GM12878 (cell line): ENCODE results near the gene PITX1. TPM values are rescaled to one million over a fixed set of nuclear protein-coding genes. Genes with fewer than 3 reads are reported as not detected.

Experiments used
- ATAC-seq: fragments of 200-7000 bp; cut with Tn5 transposase; 3 replicates; pipeline ENCODE4 v1.9.1; 2020; ENCODE audit warnings: mild to moderate bottlenecking, moderate library complexity
- BruUV-seq: library from RNA; stranded (reverse); fragments of 400-500 nt; replicated peaks from 2 replicates; lab custom pipeline; 2021; lab: Mats Ljungman, UMichigan
- CTCF ChIA-PET: fragments of 300-600 bp; sonication (Branson Sonifier 250); formaldehyde crosslinking; extraction: SDS; loops from one replicate; lab custom pipeline; 2021; ENCODE audit warnings: inconsistent platforms; lab: Yijun Ruan, JAX
- POLR2A ChIA-PET: fragments of 350-600 bp; formaldehyde crosslinking; extraction: SDS; loops from one replicate; lab custom pipeline; 2021; ENCODE audit warnings: inconsistent platforms; lab: Charles Lee
- RAD21 ChIA-PET: fragments of 300-600 bp; sonication (Branson Sonifier 250); formaldehyde crosslinking; loops from one replicate; lab custom pipeline; 2023; ENCODE audit warnings: antibody characterized with exemption; ENCODE audit not compliant: unreplicated experiment; lab: Charles Lee
- SMC1A ChIA-PET: fragments of 300-600 bp; sonication (Branson Sonifier 250); formaldehyde crosslinking; loops from one replicate; lab custom pipeline; 2023; ENCODE audit not compliant: unreplicated experiment, uncharacterized antibody; lab: Charles Lee
- DNase-seq: peaks from one replicate; pipeline ENCODE4 v3.0.0-alpha.2; 2011; ENCODE audit warnings: low read depth, low spot score
- FAIRE-seq: peaks from 3 replicates; lab custom pipeline; 2011; peaks lifted over from hg19 to GRCh38; lab: Jason Lieb, UNC
- H2AFZ ChIP-seq: 2 replicates; pipeline ENCODE4 v1.6.0; 2011; ENCODE audit warnings: low read depth, low read length, control low read depth; ENCODE audit not compliant: control insufficient read depth
- H3K27ac ChIP-seq: 2 replicates; pipeline ENCODE4 v1.5.1; 2011; ENCODE audit warnings: control low read depth; ENCODE audit not compliant: control insufficient read depth, insufficient read depth
- H3K27me3 ChIP-seq, 2 experiments: replicated peaks in 1 of 2; 2 replicates each; pipeline versions ENCODE4 v1.6.0 to v1.6.1; 2011; ENCODE audit warnings: low read length in 1 of 2; ENCODE audit not compliant: control insufficient read depth in 2 of 2, insufficient read depth in 2 of 2
- H3K36me3 ChIP-seq, 2 experiments: 2 replicates each; pipeline ENCODE4 v1.5.1; 2011; ENCODE audit warnings: low read length in 1 of 2; ENCODE audit not compliant: control insufficient read depth in 2 of 2, insufficient read depth in 2 of 2
- H3K4me1 ChIP-seq: 2 replicates; pipeline ENCODE4 v1.6.1; 2011; ENCODE audit warnings: mild to moderate bottlenecking, low read length, moderate library complexity, mixed read lengths; ENCODE audit not compliant: control insufficient read depth, insufficient read depth
- H3K4me2 ChIP-seq: 2 replicates; pipeline ENCODE4 v1.6.0; 2011; ENCODE audit warnings: control low read depth; ENCODE audit not compliant: control insufficient read depth, insufficient read depth
- H3K4me3 ChIP-seq: fragments of 200-600 bp; sonication (generic); 2 replicates; pipeline ENCODE4 v1.5.1; 2016
- H3K79me2 ChIP-seq: 2 replicates; pipeline ENCODE4 v1.6.0; 2011; ENCODE audit warnings: low read length; ENCODE audit not compliant: control insufficient read depth, insufficient read depth
- H3K9ac ChIP-seq: 2 replicates; pipeline ENCODE4 v1.8.0; 2011; ENCODE audit warnings: low read length, control low read depth, mixed read lengths; ENCODE audit not compliant: control insufficient read depth, insufficient read depth
- H3K9me3 ChIP-seq: replicated peaks from 3 replicates; pipeline ENCODE4 v1.5.1; 2011; ENCODE audit warnings: mild to moderate bottlenecking, low read length; ENCODE audit not compliant: control insufficient read depth, insufficient read depth
- H4K20me1 ChIP-seq: 2 replicates; pipeline ENCODE4 v1.6.0; 2011; ENCODE audit not compliant: control insufficient read depth, insufficient read depth
- BCL11A ChIP-seq: IDR thresholded peaks from 2 replicates; pipeline ENCODE4 v1.6.1; 2011; ENCODE audit warnings: low read depth, low read length
- CREM ChIP-seq: IDR thresholded peaks from 2 replicates; pipeline ENCODE4 v1.6.1; 2014; ENCODE audit warnings: antibody characterized with exemption, low read depth
- MTA3 ChIP-seq: IDR thresholded peaks from 2 replicates; pipeline ENCODE4 v1.6.1; 2012; ENCODE audit warnings: low read length, inconsistent platforms, borderline replicate concordance
- POLR2AphosphoS2 ChIP-seq: IDR thresholded peaks from 2 replicates; pipeline ENCODE4 v1.6.1; 2011; ENCODE audit warnings: low read depth, mild to moderate bottlenecking, low read length, improper control_type of control experiment, moderate library complexity
- RAD51 ChIP-seq: fragments of 450-650 bp; IDR thresholded peaks from 2 replicates; pipeline ENCODE4 v1.6.1; 2016; ENCODE audit warnings: moderate library complexity, mild to moderate bottlenecking, inconsistent platforms
- RFX5 ChIP-seq: IDR thresholded peaks from 2 replicates; pipeline ENCODE4 v1.6.1; 2011; ENCODE audit warnings: low read depth, low read length, improper control_type of control experiment
- WGBS: methylation state at CpG from one replicate; pipeline ENCODE4 v1.1.6; 2016; ENCODE audit warnings: low lambda C conversion rate; ENCODE audit not compliant: insufficient replicate concordance, insufficient coverage; ENCODE audit errors: missing lambda C conversion rate; 5-methylcytosine and 5-hydroxymethylcytosine counted together
- in situ Hi-C: fragments of 300-500 bp; cut with MboI; formaldehyde crosslinking; loops from 9 replicates; pipeline ENCODE4 v1.14.3; 2018; ENCODE audit warnings: mixed read lengths
- intact Hi-C: fragments of 100-400 bp; cut with micrococcal nuclease; formaldehyde crosslinking; loops from one replicate; pipeline ENCODE4 v1.14.2; 2022; ENCODE audit not compliant: unreplicated experiment
- polyA plus RNA-seq, 11 experiments: library from polyadenylated mRNA; depleted of rRNA in 4 of 11; unstranded in 6 of 11; stranded (reverse) in 5 of 11; fragments of >200 nt; fragmentation: Nextera tagmentation in 4 of 11; fragmentation: Illumina TruSeq in 1 of 11; extraction: Ambion mirVana in 4 of 11; extraction: Trizol in 1 of 11; gene quantifications; 1 replicate in 1 of 11; 2 replicates in 10 of 11; pipeline versions ENCODE4 v1.2.1 to v1.2.3, GENCODE V29; 2011 to 2016; ENCODE audit warnings: inconsistent platforms in 2 of 11, missing spikeins in 2 of 11, low read depth in 1 of 11
- total RNA-seq, 4 experiments: library from RNA; depleted of rRNA in 3 of 4; stranded (reverse); fragments of >200 nt in 3 of 4; fragmentation: Illumina TruSeq in 1 of 4; extraction: Trizol in 1 of 4; gene quantifications; 2 replicates each; pipeline versions ENCODE4 v1.2.1 to v1.2.3, GENCODE V29; 2013 to 2021
- TF ChIP-seq, protein P1 (sequence below): fragments of 450-650 bp; formaldehyde crosslinking; IDR thresholded peaks from 2 replicates; pipeline ENCODE4 v1.4.0; 2022; ENCODE audit warnings: mild to moderate bottlenecking, moderate library complexity
- TF ChIP-seq, protein P2 (sequence below): IDR thresholded peaks from 2 replicates; pipeline ENCODE4 v1.6.1; 2012; ENCODE audit warnings: low read length, inconsistent platforms

The PITX1 gene
- total and polyA plus RNA-seq, 10 of the 15 experiments (the other 5 are each of a cell fraction or from before 2014, with no cell fraction given): 0.16 to 1.1 (median 0.68) TPM; not detected in 5

DNA sequence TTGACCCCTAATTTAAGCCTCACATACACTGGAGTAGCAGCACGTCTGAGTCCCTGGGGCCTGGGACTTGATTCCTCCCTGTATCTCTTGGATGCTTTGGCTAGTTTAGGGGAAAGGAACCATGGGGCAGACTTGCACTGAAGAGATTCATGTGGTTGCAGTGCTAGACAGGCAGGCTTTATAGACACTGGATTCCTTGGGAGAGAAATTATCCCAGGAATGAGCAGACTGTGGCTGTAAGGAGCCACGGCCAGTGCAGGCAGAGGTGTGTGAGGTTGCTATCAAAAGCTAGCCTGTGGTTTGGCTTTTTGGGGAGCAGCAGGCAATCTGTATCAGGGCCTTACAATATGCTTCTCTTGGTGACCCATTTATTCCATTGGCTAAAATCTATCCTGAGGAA, 20.5 kb upstream of the PITX1 start (continued):
- TF ChIP-seq, protein P1, sequence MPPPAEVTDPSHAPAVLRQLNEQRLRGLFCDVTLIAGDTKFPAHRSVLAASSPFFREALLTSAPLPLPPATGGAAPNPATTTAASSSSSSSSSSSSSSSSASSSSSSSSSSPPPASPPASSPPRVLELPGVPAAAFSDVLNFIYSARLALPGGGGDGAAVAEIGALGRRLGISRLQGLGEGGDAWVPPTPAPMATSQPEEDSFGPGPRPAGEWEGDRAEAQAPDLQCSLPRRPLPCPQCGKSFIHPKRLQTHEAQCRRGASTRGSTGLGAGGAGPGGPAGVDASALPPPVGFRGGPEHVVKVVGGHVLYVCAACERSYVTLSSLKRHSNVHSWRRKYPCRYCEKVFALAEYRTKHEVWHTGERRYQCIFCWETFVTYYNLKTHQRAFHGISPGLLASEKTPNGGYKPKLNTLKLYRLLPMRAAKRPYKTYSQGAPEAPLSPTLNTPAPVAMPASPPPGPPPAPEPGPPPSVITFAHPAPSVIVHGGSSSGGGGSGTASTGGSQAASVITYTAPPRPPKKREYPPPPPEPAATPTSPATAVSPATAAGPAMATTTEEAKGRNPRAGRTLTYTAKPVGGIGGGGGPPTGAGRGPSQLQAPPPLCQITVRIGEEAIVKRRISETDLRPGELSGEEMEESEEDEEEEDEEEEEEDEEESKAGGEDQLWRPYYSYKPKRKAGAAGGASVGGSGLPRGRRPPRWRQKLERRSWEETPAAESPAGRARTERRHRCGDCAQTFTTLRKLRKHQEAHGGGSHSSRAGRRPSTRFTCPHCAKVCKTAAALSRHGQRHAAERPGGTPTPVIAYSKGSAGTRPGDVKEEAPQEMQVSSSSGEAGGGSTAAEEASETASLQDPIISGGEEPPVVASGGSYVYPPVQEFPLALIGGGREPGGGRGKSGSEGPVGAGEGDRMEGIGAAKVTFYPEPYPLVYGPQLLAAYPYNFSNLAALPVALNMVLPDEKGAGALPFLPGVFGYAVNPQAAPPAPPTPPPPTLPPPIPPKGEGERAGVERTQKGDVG (CRISPR knock-in tag): no peak

- DNase-seq (no peak), ATAC-seq (no peak), FAIRE-seq (no peak)
- H3K9me3 ChIP-seq: no peaks in the 10 kb centered on the region
- CTCF ChIA-PET: no interaction called here
- H2AFZ ChIP-seq: no peak overlapping the region
- in situ Hi-C loops: no loop called here
- peaks cover 0 to 7% of the 10 kb centered on the region in 2 experiments for H3K27me3 ChIP-seq
- no TSS peak for BruUV-seq
- RAD21 ChIA-PET: no interaction called here
- peak overlapping the region; percentile 36 for H3K4me2 ChIP-seq
- TF ChIP-seq MTA3: no peak
- no peak for TF ChIP-seq RFX5
- TF ChIP-seq, protein P2, sequence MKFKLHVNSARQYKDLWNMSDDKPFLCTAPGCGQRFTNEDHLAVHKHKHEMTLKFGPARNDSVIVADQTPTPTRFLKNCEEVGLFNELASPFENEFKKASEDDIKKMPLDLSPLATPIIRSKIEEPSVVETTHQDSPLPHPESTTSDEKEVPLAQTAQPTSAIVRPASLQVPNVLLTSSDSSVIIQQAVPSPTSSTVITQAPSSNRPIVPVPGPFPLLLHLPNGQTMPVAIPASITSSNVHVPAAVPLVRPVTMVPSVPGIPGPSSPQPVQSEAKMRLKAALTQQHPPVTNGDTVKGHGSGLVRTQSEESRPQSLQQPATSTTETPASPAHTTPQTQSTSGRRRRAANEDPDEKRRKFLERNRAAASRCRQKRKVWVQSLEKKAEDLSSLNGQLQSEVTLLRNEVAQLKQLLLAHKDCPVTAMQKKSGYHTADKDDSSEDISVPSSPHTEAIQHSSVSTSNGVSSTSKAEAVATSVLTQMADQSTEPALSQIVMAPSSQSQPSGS: no peak
- no peak for TF ChIP-seq BCL11A
- no peak for TF ChIP-seq CREM
- no peak for TF ChIP-seq POLR2AphosphoS2
- no peak for TF ChIP-seq RAD51
- SMC1A ChIA-PET: interaction anchor here (1.0 kb wide), 1 partner anchor 49 kb away, joined by 3 read pairs; no protein-coding TSS in a partner anchor
- no peak overlapping the region for H3K27ac ChIP-seq
- POLR2A ChIA-PET: no interaction called here
- intact Hi-C loops: no loop called here
- H3K4me3 ChIP-seq: no peak overlapping the region
- peaks cover 14% of the 10 kb centered on the region for H3K4me1 ChIP-seq
- no peaks in the 10 kb centered on the region for H3K36me3 ChIP-seq
- H3K9ac ChIP-seq: no peak overlapping the region
- WGBS: 31% methylated on average over 8 of the region's 8 CpGs
- no peaks in the 10 kb centered on the region for H4K20me1 ChIP-seq
- H3K79me2 ChIP-seq: no peaks in the 10 kb centered on the region
Observed at GRCh38 chr5:135053989-135054388, 20.0 kb upstream of the PITX1 start.
